ENCODE measurements around the gene ASGR1.

DNA sequence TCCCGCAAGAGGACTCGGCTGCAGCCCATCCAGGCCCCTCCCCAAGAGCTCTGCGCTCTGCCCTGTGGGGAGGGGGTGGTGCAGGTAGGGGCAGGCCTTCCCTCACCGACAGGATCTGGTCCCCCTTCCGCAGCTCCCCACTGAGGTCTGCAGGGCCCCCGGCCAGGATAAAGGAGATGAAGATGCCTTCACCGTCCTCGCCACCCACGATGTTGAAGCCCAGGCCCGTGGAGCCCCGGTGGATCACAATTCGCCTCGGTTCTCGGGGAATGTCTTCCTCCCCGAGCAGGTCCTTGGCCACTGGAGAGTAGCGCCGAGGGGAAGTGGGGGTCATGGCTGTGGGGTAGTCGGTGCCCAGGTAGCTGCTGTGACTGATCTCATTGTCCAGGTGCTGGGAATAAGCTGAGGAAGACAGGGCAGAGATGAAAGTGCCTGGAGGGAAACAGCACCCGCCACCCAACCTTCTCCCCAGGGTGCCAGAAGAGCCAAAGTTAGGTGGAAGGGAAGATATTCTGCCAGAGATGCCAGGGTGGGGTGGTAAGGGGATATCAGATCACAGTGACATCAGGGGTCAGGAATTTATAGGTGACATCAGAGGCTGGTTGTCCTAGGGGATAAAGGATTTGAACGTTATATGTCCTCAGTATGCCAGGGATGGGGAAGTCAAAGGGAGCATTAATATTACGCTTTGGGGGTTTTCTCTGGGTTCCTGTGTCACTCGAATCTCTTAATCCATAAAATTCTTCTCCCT is 17.7 kb upstream of the ASGR1 start:
- TF ChIP-seq EP300 (IDR thresholded peaks at IDR 0.05) (no peak), POLR2A (IDR thresholded peaks at IDR 0.05) (no peak)
- TF ChIP-seq, protein P1, sequence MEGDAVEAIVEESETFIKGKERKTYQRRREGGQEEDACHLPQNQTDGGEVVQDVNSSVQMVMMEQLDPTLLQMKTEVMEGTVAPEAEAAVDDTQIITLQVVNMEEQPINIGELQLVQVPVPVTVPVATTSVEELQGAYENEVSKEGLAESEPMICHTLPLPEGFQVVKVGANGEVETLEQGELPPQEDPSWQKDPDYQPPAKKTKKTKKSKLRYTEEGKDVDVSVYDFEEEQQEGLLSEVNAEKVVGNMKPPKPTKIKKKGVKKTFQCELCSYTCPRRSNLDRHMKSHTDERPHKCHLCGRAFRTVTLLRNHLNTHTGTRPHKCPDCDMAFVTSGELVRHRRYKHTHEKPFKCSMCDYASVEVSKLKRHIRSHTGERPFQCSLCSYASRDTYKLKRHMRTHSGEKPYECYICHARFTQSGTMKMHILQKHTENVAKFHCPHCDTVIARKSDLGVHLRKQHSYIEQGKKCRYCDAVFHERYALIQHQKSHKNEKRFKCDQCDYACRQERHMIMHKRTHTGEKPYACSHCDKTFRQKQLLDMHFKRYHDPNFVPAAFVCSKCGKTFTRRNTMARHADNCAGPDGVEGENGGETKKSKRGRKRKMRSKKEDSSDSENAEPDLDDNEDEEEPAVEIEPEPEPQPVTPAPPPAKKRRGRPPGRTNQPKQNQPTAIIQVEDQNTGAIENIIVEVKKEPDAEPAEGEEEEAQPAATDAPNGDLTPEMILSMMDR (IDR thresholded peaks at IDR 0.05): no peak
